WERI-Rb-1 (cell line): ENCODE measurements around the gene MIGA1.
"Not testable (repeated sequence)": the region's sequence is repeated elsewhere in the genome, so short reads cannot be mapped to it uniquely, and the experiment has no call there.

Experiments used
- DNase-seq: peaks from one replicate; pipeline ENCODE4 v3.0.0-alpha.2; 2020
- H3K27ac ChIP-seq: fragments of 250-450 bp; sonication (Bioruptor Pico); 2 replicates; pipeline ENCODE4 v1.5.1; 2020; ENCODE audit warnings: mild to moderate bottlenecking, moderate library complexity
- H3K27me3 ChIP-seq: fragments of 250-450 bp; sonication (Bioruptor Pico); 2 replicates; pipeline ENCODE4 v1.5.1; 2021; ENCODE audit warnings: mild to moderate bottlenecking, low read depth, moderate library complexity; ENCODE audit not compliant: insufficient read depth, severe bottlenecking
- H3K36me3 ChIP-seq: fragments of 250-450 bp; sonication (Bioruptor Pico); 2 replicates; pipeline ENCODE4 v1.5.1; 2020; ENCODE audit warnings: mild to moderate bottlenecking, moderate library complexity
- H3K4me3 ChIP-seq: 2 replicates; pipeline ENCODE4 v1.5.1; 2011; ENCODE audit warnings: low read depth, mild to moderate bottlenecking, control low read depth, low read length
- H3K9me3 ChIP-seq: fragments of 250-450 bp; sonication (Bioruptor Pico); 2 replicates; pipeline ENCODE4 v1.5.1; 2021; ENCODE audit warnings: mild to moderate bottlenecking, moderate library complexity; ENCODE audit not compliant: severe bottlenecking
- CTCF ChIP-seq: IDR thresholded peaks from 2 replicates; pipeline ENCODE4 v1.5.1; 2011; ENCODE audit warnings: low read depth, mild to moderate bottlenecking, control low read depth, inconsistent platforms, low read length

Gene MIGA1

GRCh38 chr1:77817368-77818209 is 38.1 kb downstream of the MIGA1 start:
- TF ChIP-seq CTCF: no peak
- Histone ChIP-seq H3K27me3 (no peaks in the 10 kb centered on the region), H3K36me3 (peaks cover 22% of the 10 kb centered on the region), H3K27ac (no peak overlapping the region), H3K4me3 (no peak overlapping the region), H3K9me3 (no peaks in the 10 kb centered on the region)
- DNase-seq: no peak

- Histone ChIP-seq H3K9me3 (no peaks in the 10 kb centered on the region), H3K36me3 (peaks cover 16% of the 10 kb centered on the region), H3K27ac (no peak overlapping the region), H3K27me3 (no peaks in the 10 kb centered on the region), H3K4me3 (no peak overlapping the region)
- DNase-seq: no peak
- TF ChIP-seq CTCF: no peak
Observed at GRCh38 chr1:77820121-77820520, 40.7 kb downstream of the MIGA1 start.

GRCh38 chr1:77824079-77824478 is 44.6 kb downstream of the MIGA1 start:
- H3K27ac ChIP-seq: no peak overlapping the region
- H3K4me3 ChIP-seq: no peak overlapping the region
- no peak for TF ChIP-seq CTCF
- no peak for DNase-seq
- H3K9me3 ChIP-seq: no peaks in the 10 kb centered on the region
- no peaks in the 10 kb centered on the region for H3K27me3 ChIP-seq
- H3K36me3 ChIP-seq: peaks cover 4% of the 10 kb centered on the region; the same call in 1 of the 2 replicates

GRCh38 chr1:77824694-77825093 is 45.2 kb downstream of the MIGA1 start:
- Histone ChIP-seq H3K4me3 (no peak overlapping the region), H3K9me3 (no peaks in the 10 kb centered on the region), H3K36me3 (peaks cover 4% of the 10 kb centered on the region; the same call in 1 of the 2 replicates), H3K27ac (no peak overlapping the region), H3K27me3 (no peaks in the 10 kb centered on the region)
- TF ChIP-seq CTCF: no peak
- DNase-seq: no peak

- DNase-seq: no peak
- Histone ChIP-seq H3K27ac (no peak overlapping the region), H3K27me3 (no peaks in the 10 kb centered on the region), H3K4me3 (no peak overlapping the region), H3K36me3 (peaks cover 4% of the 10 kb centered on the region; the same call in 1 of the 2 replicates), H3K9me3 (no peaks in the 10 kb centered on the region)
- 0 out of 2 replicates have a peak, but pooled peaks have one; percentile 10 for TF ChIP-seq CTCF
Observed at GRCh38 chr1:77825131-77825709, 45.8 kb downstream of the MIGA1 start.

- H3K27ac ChIP-seq: not testable (repeated sequence)
Observed at GRCh38 chr1:77826851-77827250, 47.4 kb downstream of the MIGA1 start.

More at GRCh38 chr1:77826851-77827250, 47.4 kb downstream of the MIGA1 start:
- H3K4me3 ChIP-seq, H3K9me3 ChIP-seq, H3K36me3 ChIP-seq, DNase-seq, H3K27me3 ChIP-seq: not testable (repeated sequence)
